Measurements from ENCODE around the gene RRAGC.
"Not testable (repeated sequence)": the region's sequence is repeated elsewhere in the genome, so short reads cannot be mapped to it uniquely, and the experiment has no call there.

RRAGC gene

DNA sequence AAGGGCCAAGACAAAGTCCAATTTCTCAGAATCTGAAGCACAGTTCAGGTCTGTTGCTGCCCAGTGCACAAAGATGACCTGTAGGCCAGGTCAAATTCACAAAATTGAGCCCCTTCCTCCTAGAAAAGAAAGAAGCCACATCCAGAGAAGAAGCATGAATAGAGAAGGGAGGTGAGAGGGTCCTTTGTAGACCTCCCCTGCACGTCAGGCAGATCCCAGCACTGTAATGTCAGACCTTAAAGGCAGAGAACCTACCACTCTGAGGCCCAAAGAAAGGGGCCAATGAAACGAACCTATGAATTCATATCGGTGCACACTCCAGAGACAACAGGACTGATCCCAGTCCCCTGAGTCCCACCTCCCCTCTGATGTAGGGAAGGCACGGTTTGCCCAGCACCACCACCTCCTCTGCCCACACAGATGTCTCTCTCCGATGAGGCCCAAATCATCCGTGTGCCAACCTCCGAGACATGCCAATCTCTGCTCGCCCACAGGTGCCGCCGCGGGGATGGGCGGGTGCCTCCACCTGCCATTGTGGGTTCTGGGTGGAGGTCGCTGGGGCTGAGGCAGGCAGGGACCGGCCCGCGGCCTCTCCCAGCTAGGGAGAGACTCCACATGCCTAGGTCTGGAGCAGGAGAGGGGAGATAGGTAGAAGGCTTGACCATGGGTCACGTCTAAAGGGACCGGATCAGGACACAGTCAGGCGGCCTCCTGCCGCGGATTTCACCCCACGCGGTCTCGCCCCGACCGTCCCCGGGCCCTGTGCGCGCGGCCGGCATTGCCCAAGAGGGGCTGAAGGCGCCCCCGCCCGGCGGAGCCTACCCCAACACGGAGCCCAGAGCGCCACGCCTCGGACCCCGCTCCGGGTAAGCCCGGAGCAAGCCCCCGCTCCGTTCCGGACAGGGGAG lies 42.1 kb downstream of the RRAGC start:
- DNase-seq = no peak

DNA sequence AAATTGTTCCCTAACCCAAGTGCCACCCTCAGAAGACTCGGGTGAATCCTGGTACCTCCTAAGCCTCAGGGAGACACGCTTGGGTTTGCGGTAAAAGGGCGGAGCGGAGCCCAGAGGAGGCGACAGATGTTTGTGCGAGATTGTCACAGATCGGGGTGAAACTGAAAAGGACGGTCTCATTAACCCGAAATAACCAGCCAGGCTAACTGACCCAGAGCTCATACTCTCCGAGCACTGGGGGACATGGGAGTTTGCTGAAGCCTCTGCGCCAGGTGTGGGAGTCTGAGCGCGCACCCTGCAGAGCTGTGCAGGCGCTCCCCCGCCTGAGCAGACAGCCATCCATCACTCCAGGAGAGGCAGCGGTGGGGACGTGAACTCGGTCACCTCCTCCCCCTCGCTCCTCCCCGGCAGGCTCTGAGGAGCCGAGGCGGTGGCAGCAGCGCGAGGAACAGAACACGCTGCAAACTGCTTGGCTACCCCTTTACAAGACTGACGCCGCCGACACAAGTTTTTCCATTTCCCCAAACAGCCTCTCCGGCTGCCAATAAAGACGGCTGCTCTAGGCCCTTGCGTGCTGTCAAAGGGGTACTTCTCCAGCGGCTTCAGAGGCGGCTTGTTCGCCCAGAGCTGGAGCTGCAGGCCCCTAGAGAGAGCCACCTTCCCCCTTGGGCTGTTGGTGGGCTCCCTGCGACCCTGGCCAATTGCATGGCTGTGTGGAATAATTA lies 43.5 kb downstream of the RRAGC start:
- DNase-seq = no peak

DNA sequence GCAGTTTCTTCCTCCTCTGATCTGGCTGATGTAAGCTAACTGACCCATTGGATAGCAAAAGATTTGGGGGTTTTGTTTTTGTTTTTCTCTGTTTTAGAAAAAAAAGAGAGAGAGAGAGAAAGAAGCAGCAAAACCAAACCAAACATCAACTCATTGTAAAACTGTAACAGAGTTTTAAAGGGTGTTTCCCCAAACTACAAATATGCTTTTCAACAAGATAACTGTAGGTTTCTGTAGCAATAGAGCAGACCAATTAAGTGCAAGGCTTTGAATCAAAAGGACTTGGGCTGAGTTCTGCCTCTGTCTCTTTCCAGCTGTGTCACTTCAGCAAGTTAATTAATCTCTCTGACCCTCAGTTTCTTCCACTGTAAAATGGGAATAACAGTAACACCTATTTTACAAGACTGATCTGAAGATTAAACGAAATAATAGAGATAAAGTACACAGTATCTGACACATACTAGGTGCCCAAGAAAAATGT lies 44.5 kb downstream of the RRAGC start:
- DNase-seq = no peak

DNA sequence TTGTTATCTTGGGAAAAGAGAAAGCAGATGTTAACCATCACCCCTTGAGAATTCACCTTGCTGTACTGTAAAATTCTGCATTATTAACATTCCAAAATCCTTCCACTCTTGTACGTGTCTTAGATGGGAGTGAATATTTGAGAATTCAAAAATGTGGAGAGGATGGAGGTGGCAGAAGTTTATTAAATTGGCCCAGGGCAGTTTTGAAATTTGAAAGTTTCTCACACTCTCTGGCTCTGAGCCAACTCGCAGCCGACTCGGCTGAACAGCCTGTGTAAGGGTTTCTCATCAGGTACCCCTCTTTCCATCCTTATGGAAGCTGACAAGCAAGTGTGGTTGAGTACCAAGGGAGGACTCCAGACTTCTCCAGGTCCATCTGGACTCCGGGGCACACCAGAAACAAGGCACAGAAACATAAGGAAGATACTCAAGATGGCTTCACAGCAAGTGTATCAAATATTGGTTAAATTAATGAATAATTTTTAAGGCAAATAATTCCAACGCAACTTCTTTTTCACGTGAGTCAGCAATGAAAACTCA lies 45.1 kb downstream of the RRAGC start:
- no peak for DNase-seq

DNA sequence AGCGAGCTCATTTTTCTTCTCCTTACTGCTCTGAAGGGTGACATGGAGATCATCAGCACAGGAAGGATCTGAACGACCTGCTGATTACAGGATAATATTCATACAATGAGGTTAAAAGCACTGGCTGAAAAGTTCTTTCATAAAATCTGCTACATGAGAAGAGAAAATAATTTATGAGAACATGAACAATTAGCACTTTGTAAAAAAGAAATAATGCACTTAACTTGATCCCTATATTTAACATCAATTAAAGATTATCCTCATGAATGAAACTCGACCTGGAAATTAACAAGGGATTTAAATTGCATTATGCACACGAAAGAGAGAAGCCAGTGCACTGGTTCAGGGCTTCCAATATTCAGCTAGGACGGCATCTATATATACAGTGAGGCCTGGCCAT lies 46.6 kb downstream of the RRAGC start:
- DNase-seq = no peak

DNA sequence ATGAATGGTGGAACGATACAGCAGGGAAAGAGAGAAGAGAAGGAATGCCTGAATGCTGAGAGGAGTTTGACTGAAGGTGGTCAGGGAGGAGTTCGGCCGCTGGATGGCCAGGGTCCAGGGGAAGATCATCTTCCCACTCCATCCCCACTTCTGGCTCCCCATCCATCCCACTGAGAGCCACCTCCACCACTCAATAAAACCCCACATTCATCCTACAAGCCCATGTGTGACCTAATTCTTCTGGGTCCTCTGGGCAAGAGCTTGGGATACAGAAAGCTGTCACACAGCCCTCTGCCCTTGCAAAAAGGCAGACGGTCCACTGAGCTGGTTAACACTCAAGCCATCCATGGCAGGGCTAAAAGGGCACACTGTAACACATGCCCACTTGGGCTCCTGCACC lies 48.1 kb downstream of the RRAGC start:
- not testable (repeated sequence) for DNase-seq

DNA sequence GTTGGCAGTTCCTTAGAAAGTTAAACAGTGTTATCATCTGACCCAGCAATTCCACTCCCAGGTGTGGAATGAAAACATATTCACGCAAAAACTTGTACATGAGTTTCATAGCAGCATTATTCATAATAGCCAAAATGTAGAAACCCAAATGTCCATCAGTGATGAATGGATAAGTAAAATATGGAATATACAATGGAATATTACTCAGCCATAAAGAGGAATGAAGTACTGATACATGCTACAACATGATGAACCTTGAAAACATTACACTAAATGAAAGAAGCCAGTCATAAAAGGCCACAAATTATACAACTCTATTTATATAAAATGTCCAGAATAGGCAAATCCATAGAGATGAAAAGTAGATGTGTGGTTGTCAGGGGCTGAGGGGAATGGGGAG lies 53.5 kb downstream of the RRAGC start:
- no peak for DNase-seq

DNA sequence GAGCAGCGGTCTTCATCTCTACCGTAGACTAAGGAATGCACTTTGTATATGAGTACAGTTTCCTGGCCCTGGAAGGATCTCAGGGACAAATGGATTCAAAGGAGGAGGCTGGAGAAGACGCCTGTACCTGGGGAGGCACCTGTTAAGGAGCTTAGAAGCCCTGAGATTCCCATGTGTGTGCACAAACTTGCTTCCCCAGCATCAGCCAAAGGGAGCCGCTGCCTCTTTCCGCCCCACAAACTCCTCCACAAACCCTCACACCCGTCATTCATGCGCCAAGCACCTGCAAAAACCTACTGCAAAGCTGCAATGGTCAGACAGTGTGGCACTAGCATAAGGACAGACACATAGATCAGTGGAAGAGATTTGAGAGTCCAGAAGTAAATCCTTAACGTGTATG lies 54.5 kb downstream of the RRAGC start:
- DNase-seq = no peak

DNA sequence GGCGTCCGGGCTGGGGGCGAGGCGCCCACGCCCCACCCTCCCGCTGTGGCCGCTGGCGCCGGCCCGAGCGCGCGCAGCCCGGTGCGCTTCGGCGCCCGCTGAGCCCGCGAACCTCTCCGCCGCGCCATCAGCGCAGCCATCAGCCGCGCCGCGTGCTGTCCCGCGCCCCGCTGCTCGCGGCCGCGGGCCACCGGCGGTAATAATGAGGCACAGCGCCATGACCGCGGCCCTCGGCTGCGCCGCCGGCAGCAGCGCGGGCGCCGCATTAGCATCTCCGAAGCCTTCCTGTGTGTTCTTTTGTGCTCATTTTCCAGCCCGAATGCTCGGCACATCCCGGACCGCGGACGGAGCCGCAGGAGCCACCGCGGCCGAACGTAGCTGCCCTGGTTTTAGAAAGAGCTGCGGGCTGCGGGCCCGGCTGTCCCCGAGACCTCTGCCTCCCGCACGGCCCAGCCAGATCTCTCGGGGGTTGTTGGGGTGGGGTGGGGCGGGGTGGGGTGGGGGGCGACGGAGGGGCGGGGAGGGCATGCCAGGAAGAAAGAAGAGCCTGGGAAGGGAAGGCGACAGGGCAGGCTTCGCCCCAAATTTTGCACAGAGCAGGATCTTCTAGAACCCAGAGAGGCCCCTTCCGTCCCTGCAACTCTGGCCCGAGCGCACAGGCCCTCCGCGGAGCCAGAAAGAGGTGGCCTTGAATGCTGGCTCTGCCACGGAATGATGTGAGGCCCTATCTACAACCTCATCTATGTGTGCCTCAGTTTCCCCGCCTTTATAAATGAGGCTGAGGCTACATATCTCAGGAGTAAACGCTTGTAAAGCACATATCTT lies 55.3 kb downstream of the RRAGC start:
- no peak for DNase-seq

DNA sequence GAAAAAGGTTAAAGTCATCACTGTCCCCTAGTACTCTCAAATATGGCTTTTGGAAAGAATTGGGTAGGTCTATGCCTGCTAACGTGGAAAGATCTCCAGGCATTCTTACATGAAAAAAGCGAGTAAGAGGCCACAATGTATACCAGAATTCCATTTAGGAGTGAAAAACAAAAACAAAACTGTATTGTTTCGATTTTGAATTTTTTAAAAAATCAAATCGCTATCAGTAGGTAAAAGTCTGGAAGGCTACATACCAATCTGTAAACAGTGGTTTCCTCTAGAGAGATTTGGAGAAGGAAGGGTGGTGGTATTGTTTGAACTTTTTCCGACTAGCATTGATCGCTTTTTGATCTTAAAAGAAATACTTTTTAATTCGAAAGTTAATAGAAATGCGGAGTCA lies 55.9 kb downstream of the RRAGC start:
- DNase-seq = no peak

DNA sequence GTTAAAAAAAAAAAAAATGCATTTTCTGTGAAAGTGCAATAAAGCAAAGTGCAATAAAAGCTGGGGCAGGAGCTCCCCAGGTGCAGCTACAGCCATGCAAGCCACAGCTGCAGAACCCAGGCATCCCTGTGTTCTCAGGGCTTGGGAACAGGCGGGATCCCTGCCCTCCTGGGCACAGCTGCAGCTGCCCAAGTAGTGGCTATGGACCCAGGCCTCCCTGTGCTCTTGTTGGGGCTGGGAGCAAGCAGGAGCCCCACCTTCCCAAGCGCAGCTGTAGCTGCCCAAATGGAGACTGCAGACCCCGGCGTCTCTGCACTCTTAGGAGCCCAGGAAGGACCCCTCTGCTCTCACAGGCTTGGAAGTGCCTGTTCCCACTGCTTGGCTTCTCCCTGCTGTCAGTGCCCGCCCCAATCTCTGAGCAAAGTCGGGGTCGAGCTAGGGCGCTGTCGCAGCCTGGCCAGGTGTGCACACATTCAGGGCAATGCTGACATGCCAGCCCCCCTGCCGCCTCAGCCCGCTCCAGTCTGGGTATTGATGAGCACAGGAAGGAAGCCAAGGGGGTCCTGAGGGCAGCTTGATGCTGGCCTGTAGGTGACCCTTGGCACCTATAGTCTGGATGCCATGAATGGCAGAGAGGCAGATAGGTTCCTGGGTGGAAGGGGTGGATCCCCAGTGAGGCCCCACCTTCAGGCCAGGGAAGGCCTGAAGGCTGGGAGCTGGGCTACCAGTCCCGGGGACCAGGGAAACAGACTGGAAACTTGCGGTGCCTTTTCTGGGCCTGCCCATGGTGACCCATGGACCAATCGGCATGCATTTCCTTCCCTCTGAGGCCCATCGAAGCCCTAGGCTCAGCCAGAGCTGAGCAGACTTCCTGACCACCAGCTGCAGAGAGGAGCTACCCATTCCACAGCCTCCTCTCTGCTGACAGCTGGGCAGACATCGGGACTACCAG lies 58.6 kb downstream of the RRAGC start:
- DNase-seq = no peak

DNA sequence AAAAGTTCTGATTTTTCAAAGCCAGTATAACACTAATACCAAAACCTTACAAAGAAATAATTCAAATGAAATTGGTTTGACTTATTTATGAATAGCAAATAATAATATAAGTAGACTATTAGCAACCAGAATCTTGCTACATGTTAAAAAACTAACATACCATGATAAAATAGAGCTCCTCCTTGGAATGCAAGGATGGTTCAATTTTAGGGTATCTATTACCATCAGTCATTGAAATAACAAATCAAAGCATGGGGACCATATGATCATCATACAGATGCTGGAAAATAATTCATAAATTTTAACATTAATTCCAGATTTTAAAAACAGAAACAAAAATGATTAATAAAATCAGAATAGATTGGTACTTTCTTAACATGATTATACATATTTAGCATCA lies 66.3 kb downstream of the RRAGC start:
- DNase-seq = no peak

DNA sequence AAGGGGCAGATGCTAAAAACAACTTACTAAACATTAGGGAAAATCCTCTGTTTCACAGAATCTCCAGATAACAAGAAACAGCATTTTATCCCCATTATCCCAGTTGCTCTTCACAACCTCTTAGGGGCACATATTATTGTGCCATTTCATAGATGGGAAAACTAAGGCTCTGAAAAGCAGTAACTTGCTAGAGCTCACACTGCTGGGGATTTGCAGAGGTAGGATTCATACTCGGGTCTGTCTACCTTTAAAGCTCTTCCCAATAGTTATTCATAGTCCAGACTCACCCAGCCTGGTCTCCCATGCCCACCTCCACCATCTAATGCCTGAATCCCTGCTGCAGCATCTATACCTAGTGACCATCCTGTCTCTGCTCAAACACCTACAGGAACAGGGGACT lies 67.7 kb downstream of the RRAGC start:
- no peak for DNase-seq

DNA sequence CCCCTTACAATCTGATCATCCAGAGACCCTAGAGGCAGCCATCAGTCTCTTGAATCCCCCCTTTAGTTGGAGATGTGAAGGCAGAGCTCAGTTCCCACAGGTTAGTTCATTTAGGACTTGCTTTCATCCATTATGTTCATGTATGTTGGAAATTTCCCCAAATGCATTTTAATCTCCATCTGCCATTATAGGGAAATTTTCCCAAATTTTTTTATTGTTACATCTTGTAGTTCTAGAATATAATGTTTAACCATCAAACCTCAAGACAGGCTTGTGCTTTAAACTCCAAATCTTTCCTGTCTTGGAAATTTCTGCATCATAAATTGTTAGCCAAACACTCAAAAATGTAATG lies 68.4 kb downstream of the RRAGC start:
- no peak for DNase-seq

DNA sequence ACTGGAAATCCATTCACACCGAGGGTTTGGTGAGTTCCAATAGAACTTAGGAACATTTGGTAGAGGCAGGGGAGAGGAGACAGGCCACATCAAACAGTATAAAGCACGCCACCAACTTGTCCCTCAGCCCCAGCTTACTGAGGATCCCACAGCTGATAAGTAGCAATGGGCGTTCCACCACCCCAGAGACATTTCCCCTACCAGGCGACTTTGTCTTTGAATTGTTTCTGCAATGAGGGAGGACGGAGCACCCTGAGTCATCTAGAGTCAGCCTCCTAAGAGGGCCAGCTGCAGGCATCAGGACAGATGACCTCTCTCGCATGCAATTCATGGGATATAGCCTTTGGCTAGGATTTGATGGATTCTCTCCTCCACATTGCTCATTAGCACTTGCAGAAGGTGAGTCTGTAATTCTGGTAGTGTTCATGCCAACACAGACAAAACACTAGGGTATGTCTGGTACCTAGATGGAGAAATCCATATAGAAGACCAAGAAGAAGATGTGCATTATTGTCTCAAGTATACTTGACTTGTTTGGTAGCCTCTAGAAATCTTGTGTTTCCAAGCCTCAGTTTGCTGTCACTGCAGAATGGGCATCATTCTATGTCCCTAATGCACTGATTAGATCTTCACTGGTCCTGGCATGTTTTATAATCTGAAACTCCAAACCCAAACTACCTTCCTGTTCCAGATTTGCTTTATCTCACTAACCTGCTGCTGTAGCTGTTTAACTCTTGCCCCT lies 69.0 kb downstream of the RRAGC start:
- no peak for DNase-seq

DNA sequence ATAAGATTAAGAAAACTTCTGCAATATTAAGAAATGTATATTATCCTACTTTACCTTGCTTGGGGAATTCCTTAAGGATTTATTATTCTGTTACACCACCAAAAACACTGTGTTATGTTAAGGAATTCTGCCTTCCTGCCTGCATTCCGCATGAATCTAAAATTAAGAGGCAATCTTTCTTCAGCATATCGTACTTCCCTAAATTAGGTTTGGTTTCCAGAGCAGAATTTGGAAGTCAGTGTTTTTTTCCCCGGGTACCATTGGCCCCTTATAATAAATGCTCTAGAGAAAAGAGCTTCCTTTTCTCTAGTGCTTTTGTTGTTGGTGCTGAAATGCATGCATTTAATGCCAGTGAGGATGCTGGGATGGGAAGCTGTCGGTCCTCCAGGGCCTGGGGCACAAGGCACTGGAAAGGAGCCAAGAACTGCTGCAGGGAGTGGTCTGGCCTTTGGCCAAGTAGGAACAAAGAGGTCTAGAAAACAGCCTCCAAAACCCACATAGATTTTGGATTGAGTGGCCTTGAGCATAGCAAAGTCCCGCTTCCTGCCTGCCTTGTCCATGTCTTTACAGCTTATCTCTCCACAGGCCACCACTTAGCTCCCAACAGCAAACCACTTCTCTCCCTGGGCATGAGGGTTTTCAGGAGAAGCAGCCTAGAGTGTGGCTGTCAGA lies 69.9 kb downstream of the RRAGC start:
- no peak for DNase-seq

DNA sequence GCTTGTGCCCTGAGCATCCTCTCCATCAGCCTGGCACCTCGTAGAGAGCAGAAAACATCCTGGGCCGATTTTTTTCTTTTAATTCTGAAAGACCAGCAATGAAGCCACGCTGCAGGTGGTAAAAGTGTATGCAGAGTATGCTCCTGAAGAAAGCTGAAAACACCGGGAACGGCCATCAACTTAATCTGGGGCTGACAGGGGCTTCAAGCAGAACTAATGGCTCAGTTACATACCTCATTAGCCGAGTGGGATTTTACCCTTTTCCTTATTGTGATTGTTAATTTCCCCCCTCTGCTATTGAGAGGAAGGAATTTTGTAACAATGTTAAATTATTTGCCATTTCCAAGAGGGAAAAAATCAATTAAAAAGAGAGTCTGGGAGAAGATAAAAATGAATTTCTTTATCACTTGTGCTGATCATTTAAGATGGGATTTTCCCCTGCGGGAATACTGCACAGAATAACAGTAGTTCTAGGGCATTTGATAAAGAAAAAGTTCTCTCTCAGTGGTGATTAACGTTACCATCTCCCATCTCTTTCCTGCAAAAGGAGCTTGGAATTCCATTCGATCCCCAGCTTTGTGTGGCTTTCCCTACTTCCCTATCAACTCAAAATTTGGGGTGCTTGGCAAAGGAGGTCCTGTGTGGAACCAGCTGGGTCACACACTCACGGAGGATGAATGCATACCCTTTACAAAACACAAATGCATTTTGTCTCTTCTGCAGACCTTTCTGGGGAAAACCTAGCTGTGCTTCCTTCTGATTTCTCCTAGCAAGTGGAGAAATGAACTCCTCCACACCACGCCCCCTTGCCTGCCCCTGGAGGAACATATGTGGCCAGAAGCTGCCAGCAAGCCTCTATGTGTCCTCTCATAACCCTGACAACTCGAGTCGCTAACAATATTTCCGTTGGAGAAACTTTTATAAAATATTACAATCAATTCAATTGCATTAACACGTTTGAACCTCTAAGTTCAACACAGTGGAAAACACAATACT lies 70.9 kb downstream of the RRAGC start:
- no peak for DNase-seq

All from activated gamma-delta T cell (primary cell).